Neural cell (in vitro differentiated cells): ENCODE data around the gene KANSL1L. TPM values are rescaled to one million over a fixed set of nuclear protein-coding genes. Genes with fewer than 3 reads are reported as not detected.

Experiments used
- H2AFZ ChIP-seq: fragments of 200-600, 300-800 bp; sonication (generic), shearing (Covaris generic); 2 replicates; pipeline ENCODE4 v1.6.0; 2014; ENCODE audit warnings: low read depth, mild to moderate bottlenecking, antibody characterized with exemption, low read length, moderate library complexity
- H3F3A ChIP-seq: fragments of 200-600 bp; shearing (Covaris generic); 2 replicates; pipeline ENCODE4 v1.6.1; 2016; ENCODE audit warnings: mild to moderate bottlenecking, moderate library complexity, mixed read lengths, antibody characterized with exemption, low read length; ENCODE audit not compliant: insufficient read depth, poor library complexity, severe bottlenecking
- H3K27ac ChIP-seq: fragments of 200-600, 300-800 bp; sonication (generic), shearing (Covaris generic); 2 replicates; pipeline ENCODE4 v1.5.1; 2014; ENCODE audit warnings: mild to moderate bottlenecking, low read length, moderate library complexity
- H3K27me3 ChIP-seq: fragments of 300-800, 200-600 bp; sonication (generic), shearing (Covaris generic); 2 replicates; pipeline ENCODE4 v1.6.0; 2014; ENCODE audit warnings: mild to moderate bottlenecking, low read depth, low read length, moderate library complexity; ENCODE audit not compliant: insufficient read depth
- H3K36me3 ChIP-seq: fragments of 300-800, 200-600 bp; sonication (generic), shearing (Covaris generic); 2 replicates; pipeline ENCODE4 v1.5.1; 2014; ENCODE audit warnings: mild to moderate bottlenecking, antibody characterized with exemption, low read length, moderate library complexity; ENCODE audit not compliant: insufficient read depth
- H3K4me2 ChIP-seq: fragments of 300-800, 200-600 bp; sonication (generic), shearing (Covaris generic); 2 replicates; pipeline ENCODE4 v1.6.0; 2014; ENCODE audit warnings: mild to moderate bottlenecking, low read length
- H3K4me3 ChIP-seq: fragments of 300-800, 200-600 bp; sonication (generic), shearing (Covaris generic); 2 replicates; pipeline ENCODE4 v1.5.1; 2014; ENCODE audit warnings: mild to moderate bottlenecking, low read length, moderate library complexity
- H3K79me2 ChIP-seq: fragments of 200-600 bp; shearing (Covaris generic); replicated peaks from 2 replicates; pipeline ENCODE4 v1.6.0; 2014; ENCODE audit warnings: mild to moderate bottlenecking, low read length, moderate library complexity; ENCODE audit not compliant: insufficient read depth
- H3K9ac ChIP-seq: fragments of 300-800, 200-600 bp; sonication (generic), shearing (Covaris generic); 2 replicates; pipeline ENCODE4 v1.6.1; 2016; ENCODE audit warnings: mild to moderate bottlenecking, low read length, mixed read lengths
- H3K9me2 ChIP-seq: fragments of 200-600 bp; shearing (Covaris generic); 2 replicates; pipeline ENCODE4 v1.6.1; 2016; ENCODE audit warnings: mild to moderate bottlenecking, low read length, mixed read lengths; ENCODE audit not compliant: insufficient read depth
- H3K9me3 ChIP-seq: fragments of 200-600, 300-800 bp; sonication (generic), shearing (Covaris generic); 2 replicates; pipeline ENCODE4 v1.6.1; 2016; ENCODE audit warnings: mild to moderate bottlenecking, mixed run types, low read length, moderate library complexity, mixed read lengths
- H4K20me1 ChIP-seq: fragments of 200-600 bp; shearing (Covaris generic); 2 replicates; pipeline ENCODE4 v1.6.1; 2016; ENCODE audit warnings: mild to moderate bottlenecking, mixed run types; ENCODE audit not compliant: insufficient read depth
- CTCF ChIP-seq: fragments of 450-650 bp; IDR thresholded peaks from 2 replicates; pipeline ENCODE4 v1.5.1; 2014; ENCODE audit warnings: antibody characterized with exemption, mild to moderate bottlenecking, moderate library complexity; ENCODE audit not compliant: poor library complexity, severe bottlenecking
- EP300 ChIP-seq: fragments of 450-650 bp; conservative IDR thresholded peaks from 2 replicates; pipeline ENCODE4 v1.6.1; 2014; ENCODE audit warnings: antibody characterized with exemption, mild to moderate bottlenecking, moderate library complexity; ENCODE audit not compliant: poor library complexity, severe bottlenecking
- EZH2 ChIP-seq: fragments of 200-600, 300-800 bp; shearing (Covaris generic), sonication (generic); IDR thresholded peaks from 2 replicates; pipeline ENCODE4 v1.6.1; 2014; ENCODE audit warnings: antibody characterized with exemption, low read length, borderline replicate concordance, mild to moderate bottlenecking; ENCODE audit not compliant: insufficient read depth, poor library complexity, severe bottlenecking
- MXI1 ChIP-seq: fragments of 450-650 bp; conservative IDR thresholded peaks from 2 replicates; pipeline ENCODE4 v1.6.1; 2014; ENCODE audit warnings: antibody characterized with exemption, mild to moderate bottlenecking; ENCODE audit not compliant: poor library complexity, severe bottlenecking
- POLR2AphosphoS5 ChIP-seq: IDR thresholded peaks from 2 replicates; pipeline ENCODE4 v1.6.1; 2012
- RAD21 ChIP-seq: fragments of 450-650 bp; conservative IDR thresholded peaks from 2 replicates; pipeline ENCODE4 v1.6.1; 2014; ENCODE audit warnings: antibody characterized with exemption, mild to moderate bottlenecking, moderate library complexity
- SMC3 ChIP-seq: fragments of 450-650 bp; conservative IDR thresholded peaks from 2 replicates; pipeline ENCODE4 v1.6.1; 2014; ENCODE audit warnings: antibody characterized with exemption, mild to moderate bottlenecking, moderate library complexity; ENCODE audit not compliant: poor library complexity
- TAF1 ChIP-seq: IDR thresholded peaks from 2 replicates; pipeline ENCODE4 v1.6.1; 2012; ENCODE audit warnings: low read depth
- polyA plus RNA-seq: library from polyadenylated mRNA; depleted of rRNA; stranded (reverse); fragments of >200 nt; gene quantifications from 2 replicates; pipeline ENCODE4 v1.2.3, GENCODE V29; 2014
- TF ChIP-seq, protein P1 (sequence below): IDR thresholded peaks from 2 replicates; pipeline ENCODE4 v1.6.1; 2012; ENCODE audit warnings: borderline replicate concordance

The KANSL1L gene
- polyA plus RNA-seq, 1 donor from 2014 or later = 27.6 TPM

- Histone ChIP-seq H2AFZ (no peak overlapping the region), H3K27me3 (no peaks in the 10 kb centered on the region), H3K9ac (no peak overlapping the region), H4K20me1 (no peaks in the 10 kb centered on the region), H3K79me2 (no peaks in the 10 kb centered on the region), H3K27ac (no peak overlapping the region), H3F3A (no peaks in the 10 kb centered on the region), H3K4me3 (no peak overlapping the region), H3K4me2 (no peak overlapping the region), H3K9me3 (no peaks in the 10 kb centered on the region), H3K36me3 (no peaks in the 10 kb centered on the region), H3K9me2 (no peaks in the 10 kb centered on the region)
- TF ChIP-seq TAF1 = no peak
- TF ChIP-seq SMC3 = no peak
- TF ChIP-seq CTCF = no peak
- no peak for TF ChIP-seq MXI1
- TF ChIP-seq EZH2 = no peak
- TF ChIP-seq EP300 = no peak
- TF ChIP-seq, protein P1, sequence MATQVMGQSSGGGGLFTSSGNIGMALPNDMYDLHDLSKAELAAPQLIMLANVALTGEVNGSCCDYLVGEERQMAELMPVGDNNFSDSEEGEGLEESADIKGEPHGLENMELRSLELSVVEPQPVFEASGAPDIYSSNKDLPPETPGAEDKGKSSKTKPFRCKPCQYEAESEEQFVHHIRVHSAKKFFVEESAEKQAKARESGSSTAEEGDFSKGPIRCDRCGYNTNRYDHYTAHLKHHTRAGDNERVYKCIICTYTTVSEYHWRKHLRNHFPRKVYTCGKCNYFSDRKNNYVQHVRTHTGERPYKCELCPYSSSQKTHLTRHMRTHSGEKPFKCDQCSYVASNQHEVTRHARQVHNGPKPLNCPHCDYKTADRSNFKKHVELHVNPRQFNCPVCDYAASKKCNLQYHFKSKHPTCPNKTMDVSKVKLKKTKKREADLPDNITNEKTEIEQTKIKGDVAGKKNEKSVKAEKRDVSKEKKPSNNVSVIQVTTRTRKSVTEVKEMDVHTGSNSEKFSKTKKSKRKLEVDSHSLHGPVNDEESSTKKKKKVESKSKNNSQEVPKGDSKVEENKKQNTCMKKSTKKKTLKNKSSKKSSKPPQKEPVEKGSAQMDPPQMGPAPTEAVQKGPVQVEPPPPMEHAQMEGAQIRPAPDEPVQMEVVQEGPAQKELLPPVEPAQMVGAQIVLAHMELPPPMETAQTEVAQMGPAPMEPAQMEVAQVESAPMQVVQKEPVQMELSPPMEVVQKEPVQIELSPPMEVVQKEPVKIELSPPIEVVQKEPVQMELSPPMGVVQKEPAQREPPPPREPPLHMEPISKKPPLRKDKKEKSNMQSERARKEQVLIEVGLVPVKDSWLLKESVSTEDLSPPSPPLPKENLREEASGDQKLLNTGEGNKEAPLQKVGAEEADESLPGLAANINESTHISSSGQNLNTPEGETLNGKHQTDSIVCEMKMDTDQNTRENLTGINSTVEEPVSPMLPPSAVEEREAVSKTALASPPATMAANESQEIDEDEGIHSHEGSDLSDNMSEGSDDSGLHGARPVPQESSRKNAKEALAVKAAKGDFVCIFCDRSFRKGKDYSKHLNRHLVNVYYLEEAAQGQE = no peak
- no peak for TF ChIP-seq RAD21
- no peak for TF ChIP-seq POLR2AphosphoS5
Measured at GRCh38 chr2:209986415-209986814, 184.8 kb downstream of the KANSL1L start.

GRCh38 chr2:209985874-209986273 lies 185.3 kb downstream of the KANSL1L start:
- Histone ChIP-seq H3K9me2 (no peaks in the 10 kb centered on the region), H2AFZ (no peak overlapping the region), H3K36me3 (no peaks in the 10 kb centered on the region), H3K79me2 (no peaks in the 10 kb centered on the region), H3F3A (no peaks in the 10 kb centered on the region), H3K27me3 (no peaks in the 10 kb centered on the region), H3K9me3 (no peaks in the 10 kb centered on the region), H3K4me2 (no peak overlapping the region), H3K27ac (no peak overlapping the region), H3K9ac (no peak overlapping the region), H3K4me3 (no peak overlapping the region), H4K20me1 (no peaks in the 10 kb centered on the region)
- TF ChIP-seq, protein P1 = no peak
- TF ChIP-seq CTCF (no peak), EZH2 (no peak)
